Measurements from ENCODE around the gene ZNF396.

ZNF396 gene

GRCh38 chr18:35379421-35379820 is 2.3 kb upstream of the ZNF396 start:
- DNase-seq = no peak

- DNase-seq = no peak
Measured at GRCh38 chr18:35378574-35378896, 1.4 kb upstream of the ZNF396 start.

GRCh38 chr18:35377875-35378573 is 887 bp upstream of the ZNF396 start:
- no peak for DNase-seq

- DNase-seq = peak; percentile 60
Measured at GRCh38 chr18:35376393-35376741, 770 bp downstream of the ZNF396 start.

GRCh38 chr18:35374708-35375107 is 2.4 kb downstream of the ZNF396 start:
- DNase-seq = no peak

- no peak for DNase-seq
Measured at GRCh38 chr18:35371412-35372195, 5.5 kb downstream of the ZNF396 start.

GRCh38 chr18:35369126-35369525 is 8.0 kb downstream of the ZNF396 start:
- no peak for DNase-seq

GRCh38 chr18:35368595-35368994 is 8.5 kb downstream of the ZNF396 start:
- no peak for DNase-seq

GRCh38 chr18:35362531-35362930 is 14.6 kb downstream of the ZNF396 start:
- DNase-seq = no peak

GRCh38 chr18:35361570-35362321 is 15.4 kb downstream of the ZNF396 start:
- DNase-seq = no peak

GRCh38 chr18:35355140-35355618 is 22.0 kb downstream of the ZNF396 start:
- peak; percentile 30 for DNase-seq

GRCh38 chr18:35352778-35353177 is 24.4 kb downstream of the ZNF396 start:
- DNase-seq = no peak

- no peak for DNase-seq
Measured at GRCh38 chr18:35352283-35352682, 24.9 kb downstream of the ZNF396 start.

GRCh38 chr18:35348001-35348400 is 29.1 kb downstream of the ZNF396 start:
- DNase-seq = no peak

GRCh38 chr18:35345950-35346349 is 31.2 kb downstream of the ZNF396 start:
- DNase-seq = no peak

- no peak for DNase-seq
Measured at GRCh38 chr18:35345460-35345921, 31.6 kb downstream of the ZNF396 start.

GRCh38 chr18:35344736-35345459 is 32.2 kb downstream of the ZNF396 start:
- no peak for DNase-seq

GRCh38 chr18:35343936-35344735 is 33.0 kb downstream of the ZNF396 start, which contains the start of gene ZNF24:
TSS of gene ZNF24 (minus strand) at chr18:35344420. CDS start at chr18:35340650, 3,770 bp downstream.
- peak; percentile 84 for DNase-seq

- no peak for DNase-seq
Measured at GRCh38 chr18:35343488-35343935, 33.6 kb downstream of the ZNF396 start.

GRCh38 chr18:35337286-35337685 is 39.9 kb downstream of the ZNF396 start:
- no peak for DNase-seq

- DNase-seq = no peak
Measured at GRCh38 chr18:35335866-35336265, 41.3 kb downstream of the ZNF396 start.

GRCh38 chr18:35334821-35335220 is 42.3 kb downstream of the ZNF396 start:
- DNase-seq = no peak
